DMS 273 treated with DMSO at 0.1 percent for 48 hours (cell line): ENCODE results near the gene BTD.

Experiments used
- DNase-seq: peaks from one replicate; lab custom pipeline; 2025; lab: John Stamatoyannopoulos, UW

The BTD gene

DNA sequence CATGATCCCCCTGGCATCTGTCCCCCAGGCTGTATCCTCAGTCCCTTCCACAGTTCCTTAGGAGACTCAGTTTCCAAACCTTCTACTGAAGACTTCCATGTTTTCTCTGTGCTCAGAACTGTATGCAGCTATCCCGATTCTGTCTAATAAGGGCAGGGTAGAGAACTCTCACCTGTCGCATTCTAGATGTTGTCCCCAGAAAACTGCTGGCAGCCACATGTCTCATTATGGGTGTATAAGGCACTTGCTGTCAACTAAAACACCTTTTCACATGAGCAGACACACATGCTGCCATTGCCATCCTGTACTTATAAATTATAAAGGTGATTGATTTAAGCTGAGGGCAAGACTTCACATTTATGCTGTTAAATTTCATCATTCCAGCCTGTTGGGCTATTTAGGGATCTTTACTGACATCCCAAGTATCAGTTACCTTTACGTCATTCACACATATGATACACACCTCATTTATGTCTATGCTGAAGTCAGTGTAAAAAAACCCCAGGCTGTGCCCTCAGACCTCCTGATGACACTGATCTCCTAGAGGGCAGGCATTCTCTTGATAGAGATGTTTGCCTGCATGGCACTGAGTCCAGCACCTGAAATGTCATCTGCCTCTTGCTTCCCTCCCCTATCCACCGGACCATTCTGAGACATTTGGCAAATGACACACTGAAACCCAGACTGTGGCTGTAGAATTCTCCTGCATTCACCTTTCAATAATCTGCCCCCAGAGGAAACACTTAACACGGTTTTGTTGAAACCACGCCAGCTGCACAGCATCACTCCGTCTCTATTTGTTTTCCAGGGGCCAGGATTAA, 35.8 kb downstream of the BTD start:
- no peak for DNase-seq

DNA sequence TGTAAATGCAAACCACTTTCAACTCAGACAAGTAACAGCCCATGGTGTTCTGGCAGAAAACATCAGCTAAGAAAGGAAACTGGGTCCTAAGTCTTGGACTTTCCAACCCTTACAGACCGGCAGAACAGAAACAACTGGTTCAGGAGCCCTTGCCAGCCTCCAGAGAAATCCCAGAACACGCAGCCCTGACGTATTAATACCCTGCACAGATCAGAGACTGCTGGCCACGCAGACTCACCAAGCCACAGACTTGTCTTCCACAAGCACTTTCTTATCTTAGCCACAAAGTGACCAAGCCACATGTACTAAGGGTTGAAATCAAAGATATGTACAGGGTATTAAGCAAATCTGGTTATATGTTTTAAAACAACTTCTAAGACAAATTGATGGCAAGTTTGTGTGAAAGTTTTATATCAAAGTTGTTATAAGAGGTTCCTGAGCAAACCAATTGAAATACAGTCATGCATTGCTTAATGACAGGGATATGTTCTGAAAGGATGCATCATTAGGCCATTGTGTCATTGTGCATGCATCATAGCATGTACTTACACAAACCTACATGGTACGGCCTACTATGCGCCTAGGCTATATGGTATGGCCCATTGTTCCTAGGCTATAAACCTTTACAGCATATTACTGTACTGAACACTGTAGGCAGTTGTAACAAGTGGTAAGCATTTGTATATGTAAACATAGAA, 36.8 kb downstream of the BTD start:
- no peak for DNase-seq

DNA sequence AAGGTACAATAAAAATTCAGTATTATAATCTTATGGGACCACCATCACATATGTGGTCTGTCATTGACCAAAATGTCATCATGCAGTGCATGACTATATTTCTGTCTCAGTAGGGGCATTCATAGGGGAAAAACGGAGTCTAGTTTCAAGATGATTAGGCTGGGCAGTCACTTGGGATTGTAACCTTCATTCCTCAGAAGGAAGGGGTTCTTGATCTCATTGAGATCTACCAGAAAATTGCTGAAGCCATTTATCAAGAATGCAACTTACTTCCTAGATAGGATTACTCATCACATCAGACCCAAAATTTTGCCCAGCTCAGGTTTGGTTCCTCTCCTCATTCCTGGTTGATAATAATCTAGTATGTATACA, 37.3 kb downstream of the BTD start:
- DNase-seq, result no peak

DNA sequence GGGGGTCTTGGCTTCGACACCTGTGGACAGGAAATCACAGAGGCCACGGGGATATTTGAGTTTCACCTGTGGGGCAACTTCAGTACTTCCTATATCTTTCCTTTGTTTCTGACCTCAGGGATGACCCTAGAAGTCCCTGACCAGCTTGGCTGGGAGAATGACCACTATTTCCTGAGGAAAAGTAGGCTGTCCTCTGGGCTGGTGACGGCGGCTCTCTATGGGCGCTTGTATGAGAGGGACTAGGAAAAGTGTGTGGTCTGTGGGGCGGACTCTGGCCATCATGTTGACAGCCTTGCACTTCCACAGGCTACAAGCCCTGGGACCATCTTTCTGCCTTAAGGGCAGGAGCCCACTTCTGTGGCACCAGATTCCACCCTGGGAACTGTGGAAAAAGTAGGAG, 43.7 kb downstream of the BTD start:
- no peak for DNase-seq

DNA sequence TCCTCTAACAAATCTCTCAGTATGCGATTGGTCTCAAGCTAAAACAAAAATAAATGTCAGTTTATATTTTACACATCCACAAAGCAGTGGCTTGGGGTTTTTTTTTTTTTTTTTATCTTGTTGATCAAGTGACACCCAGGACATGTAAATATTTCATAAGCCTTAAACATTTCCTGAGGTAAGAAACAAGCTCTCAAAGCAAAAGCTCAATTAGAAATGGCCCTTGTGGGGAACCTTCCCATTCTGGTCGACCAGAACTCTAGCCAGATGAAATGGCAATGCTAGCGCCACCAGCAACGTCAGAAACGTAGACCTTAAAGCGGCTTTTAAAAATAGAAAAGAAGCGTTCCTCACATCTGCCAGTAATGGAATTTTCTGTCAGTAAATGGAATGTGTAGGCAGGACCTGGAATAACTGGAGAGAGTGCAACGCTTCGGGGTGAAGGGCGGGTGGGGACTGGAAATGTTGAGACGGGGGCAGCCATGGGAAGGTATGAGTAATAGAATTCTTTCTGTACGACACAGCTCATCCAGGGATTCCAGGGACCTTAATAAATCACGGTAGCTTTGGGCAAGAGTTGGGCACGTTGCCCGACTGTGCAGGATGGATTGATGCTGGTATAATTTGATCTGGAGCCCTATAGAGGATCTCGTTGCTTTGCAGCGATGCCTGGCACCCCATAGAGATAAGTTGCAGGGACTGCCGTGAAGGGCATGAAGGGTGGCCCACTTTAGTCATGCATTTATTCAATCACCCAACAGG, 44.4 kb downstream of the BTD start:
- DNase-seq, result no peak

DNA sequence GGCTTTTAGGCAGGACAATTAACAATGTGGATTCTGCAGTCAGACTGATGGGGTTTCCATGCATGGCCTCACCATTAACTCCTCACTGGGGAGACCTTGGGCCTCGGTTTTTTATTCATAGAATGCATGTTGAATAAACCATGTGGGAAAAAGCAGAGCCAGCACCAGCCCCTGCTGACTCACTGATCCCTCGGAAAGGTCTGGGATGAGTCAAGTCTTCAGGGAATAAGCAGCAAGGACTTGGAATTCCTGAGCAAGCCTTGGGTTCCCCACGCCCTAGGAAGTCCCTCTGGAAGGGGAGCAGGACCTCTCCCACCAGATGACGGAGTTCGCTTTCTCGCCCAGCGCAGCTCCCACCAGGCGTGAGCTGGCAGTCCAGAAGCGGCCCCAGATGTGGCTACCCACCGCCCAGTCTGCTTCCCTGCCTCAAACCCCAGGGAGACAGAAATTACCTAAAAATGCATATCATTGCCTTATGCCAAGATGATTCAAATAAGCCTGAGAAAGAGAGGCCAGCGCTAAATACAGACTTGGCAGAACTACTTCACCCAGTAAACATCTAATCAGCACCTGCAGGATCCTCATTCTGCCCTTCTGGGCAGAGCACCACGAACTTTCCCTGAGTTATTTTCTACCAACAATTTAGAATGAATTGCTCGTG, 45.4 kb downstream of the BTD start:
- no peak for DNase-seq

DNA sequence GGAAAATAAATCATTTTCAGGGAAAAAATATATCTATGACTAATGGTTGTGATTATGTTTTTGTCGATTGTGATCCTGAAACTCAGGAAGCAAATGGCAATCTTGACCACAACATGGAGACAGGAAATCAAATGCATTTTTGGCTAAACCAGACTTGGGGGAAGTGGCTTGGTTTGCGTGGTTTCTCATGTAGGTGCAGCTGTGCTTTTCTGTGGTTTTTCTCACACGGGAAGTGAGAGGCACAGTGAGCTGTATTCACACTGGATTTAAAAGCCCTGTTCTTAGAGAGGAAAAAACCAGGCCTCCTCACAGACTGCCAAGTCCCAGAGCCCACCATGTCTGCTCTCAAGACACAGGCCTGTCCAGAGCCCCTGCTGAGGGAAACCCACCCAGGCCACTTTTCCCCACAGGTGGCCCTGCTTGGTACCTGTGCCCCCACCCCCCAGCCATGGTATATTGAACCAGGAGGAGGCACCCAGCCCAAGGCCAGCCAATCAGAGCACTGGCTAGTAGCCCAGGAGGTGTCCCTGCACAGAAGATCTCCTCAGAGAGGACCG, 46.1 kb downstream of the BTD start:
- DNase-seq, result no peak

DNA sequence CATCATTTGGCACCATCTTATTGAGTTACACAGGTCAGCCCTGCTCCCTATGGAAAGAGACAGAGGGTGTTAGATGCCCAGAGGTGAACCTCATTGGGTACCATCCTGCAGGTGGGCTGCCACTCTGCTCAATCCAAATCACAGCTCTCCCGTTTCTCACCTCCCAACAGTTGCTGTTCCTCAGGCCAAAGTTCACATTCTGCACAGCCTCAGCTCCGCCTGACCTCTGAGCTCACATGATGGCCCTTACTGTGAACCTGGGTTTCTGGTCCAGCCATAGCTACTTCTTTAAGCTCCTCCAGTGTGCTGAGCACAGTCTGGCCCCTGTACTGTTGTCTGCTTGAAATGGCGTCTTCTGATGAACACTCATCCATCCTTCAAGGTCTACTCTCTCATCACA, 47.8 kb downstream of the BTD start:
- DNase-seq, result no peak

DNA sequence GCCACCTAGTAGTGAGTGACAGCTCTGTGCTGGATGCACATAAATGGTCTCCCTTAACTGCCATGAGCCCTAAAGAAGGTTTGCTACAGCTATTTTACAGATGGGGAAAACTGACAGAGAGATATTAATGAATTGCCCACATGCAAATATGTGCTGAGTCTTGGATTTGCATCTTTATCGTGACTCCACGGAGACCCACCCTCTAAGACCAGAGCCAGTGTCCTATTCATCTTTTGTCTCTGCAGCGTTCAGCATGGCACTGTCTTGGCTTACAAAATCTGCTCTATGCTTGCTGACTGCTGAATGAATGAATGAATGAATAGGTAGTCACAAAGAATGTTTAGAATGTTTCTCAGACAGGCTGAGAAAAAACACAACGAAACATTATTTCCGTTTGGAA, 48.3 kb downstream of the BTD start:
- no peak for DNase-seq

DNA sequence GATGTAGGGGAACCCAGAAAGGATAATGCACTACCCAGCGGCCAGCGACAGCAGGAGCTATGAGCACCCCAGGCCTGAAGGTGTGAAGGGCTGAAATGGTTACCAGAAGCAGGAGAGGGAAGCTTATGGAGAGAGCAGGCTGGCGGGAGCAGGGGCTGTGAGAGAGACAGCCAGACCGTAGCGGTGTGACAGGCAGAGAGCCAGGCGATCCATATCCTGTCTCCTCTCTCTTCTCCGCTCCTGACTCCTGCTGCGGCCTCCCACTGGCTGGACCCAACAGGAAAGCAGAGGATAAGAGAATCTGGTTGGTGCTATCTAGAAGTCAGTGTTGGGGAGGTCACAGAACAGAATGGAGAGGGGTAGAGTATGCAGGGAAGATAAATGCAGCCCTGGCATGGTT, 49.9 kb downstream of the BTD start:
- no peak for DNase-seq

DNA sequence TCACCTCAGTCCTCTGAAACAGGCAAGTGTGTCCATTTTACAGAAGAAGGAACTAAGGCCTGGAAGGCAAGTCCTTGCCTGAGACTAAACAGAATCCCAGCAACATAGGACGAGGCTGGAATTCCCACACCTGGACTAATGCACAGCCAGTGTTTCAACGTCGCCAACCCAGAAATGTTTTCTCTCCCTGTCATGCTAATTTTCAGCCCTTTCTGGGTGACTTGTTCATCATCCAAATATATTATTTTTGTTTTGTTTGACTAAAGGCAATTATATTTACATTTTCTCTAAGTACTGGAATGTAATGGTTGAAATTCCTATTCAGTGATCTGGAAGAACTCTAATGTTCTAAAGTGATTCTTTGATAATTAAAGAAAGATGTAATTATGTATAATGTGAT, 51.8 kb downstream of the BTD start:
- DNase-seq, result no peak

DNA sequence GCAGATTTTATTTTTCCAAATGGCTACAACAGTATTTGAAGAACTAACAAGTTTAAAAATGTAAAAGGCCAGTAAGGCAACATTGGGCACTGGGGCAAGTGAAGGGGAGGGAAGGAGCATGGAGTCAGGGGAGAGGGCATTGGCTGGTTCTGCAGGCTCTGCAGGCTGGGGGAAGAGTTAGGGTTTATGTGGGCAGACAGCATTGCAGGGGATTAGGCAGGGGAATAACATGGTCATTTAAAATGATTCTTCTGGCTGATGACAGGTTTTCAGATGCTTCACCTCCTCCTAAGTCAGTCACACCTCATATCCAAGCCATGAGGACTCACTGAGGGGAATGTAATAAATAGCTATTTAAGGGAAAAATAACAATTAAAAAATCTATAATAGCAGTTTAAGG, 52.6 kb downstream of the BTD start:
- DNase-seq, result no peak

DNA sequence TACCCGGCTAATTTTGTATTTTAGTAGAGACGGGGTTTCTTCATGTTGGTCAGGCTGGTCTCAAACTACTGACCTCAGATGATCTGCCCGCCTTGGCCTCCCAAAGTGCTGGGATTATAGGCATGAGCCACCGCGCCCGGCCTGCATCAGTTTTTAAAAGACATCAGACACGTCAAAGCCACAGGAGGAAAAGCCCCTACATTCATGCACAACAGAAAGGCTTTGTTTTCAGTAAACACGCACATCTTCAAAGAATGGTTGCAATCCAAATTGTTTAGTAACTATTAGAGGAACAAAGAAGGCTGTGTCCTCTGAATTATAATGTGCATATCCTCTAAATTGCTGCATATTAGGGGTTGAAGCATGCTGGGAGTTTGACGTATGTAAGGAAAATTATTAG, 53.3 kb downstream of the BTD start:
- no peak for DNase-seq

DNA sequence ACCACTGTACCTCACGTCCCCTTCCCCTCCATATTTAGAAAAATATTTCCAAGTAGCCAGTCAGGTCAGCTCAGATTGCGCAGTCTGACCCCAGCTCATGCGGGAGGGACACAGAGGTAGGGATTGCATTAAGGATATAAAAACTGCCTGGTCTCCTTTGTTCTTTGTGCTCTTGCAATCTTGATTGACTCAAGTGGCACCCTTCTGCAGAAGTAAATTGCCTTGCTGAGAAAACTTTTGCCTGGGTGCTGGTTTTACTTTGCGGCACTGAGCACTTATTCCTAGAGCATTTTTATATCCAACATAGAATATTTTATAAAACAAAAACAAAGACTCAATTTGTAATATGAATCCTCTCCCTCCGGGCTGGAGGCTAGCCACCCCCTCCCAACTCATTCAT, 54.8 kb downstream of the BTD start:
- DNase-seq, result no peak

DNA sequence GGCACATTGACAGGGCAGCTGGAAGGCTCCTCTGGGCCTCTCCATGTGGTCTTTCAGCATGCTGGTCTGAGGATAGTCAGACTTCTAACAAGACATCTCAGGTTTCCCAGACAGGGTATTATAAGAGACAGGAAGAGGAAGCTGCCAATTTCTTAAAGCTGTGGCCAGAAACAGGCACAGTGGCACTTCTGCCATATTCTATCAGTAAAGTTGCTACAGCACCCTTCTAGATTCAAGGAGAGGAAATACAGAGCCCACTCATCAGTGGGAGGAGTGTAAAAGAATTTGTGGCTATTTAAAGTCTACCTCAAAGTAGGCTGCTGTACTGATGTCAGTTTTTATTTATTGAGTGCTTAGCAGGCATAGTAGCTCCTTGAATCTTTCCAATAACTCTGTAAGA, 55.5 kb downstream of the BTD start:
- DNase-seq, result no peak

DNA sequence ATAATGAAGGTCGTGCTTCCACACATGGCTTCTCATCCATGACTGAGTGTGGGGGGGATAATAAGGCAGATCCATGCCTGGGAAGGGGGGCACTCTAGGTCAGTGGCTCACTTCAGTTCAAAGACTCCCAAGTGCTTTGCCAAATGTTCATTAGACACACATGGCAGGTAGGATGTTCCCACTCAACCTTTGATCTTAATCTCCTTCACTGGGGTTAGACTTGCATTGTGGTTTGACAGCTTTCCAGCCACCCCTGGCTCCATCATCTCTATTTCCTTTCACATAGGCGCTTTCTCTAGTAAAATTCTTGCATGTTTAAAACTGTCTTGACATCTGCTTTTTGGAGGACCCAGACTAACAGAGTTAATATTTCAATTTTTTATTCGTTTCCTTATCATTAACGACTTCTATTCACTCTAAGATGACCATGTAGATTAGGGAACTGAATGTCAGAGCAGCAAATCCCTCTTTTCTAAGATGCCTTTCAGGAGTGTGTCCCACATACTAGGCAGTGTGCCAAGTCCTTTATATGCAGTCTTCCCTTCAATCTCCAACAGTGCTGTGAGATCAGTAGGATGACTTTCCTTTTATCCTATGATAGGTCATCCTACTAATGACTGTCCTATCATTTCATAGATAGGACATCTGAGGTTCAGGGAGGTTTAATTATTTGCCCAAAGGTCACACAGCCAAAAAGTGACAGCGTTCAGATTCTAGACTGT, 57.9 kb downstream of the BTD start:
- DNase-seq, result no peak

DNA sequence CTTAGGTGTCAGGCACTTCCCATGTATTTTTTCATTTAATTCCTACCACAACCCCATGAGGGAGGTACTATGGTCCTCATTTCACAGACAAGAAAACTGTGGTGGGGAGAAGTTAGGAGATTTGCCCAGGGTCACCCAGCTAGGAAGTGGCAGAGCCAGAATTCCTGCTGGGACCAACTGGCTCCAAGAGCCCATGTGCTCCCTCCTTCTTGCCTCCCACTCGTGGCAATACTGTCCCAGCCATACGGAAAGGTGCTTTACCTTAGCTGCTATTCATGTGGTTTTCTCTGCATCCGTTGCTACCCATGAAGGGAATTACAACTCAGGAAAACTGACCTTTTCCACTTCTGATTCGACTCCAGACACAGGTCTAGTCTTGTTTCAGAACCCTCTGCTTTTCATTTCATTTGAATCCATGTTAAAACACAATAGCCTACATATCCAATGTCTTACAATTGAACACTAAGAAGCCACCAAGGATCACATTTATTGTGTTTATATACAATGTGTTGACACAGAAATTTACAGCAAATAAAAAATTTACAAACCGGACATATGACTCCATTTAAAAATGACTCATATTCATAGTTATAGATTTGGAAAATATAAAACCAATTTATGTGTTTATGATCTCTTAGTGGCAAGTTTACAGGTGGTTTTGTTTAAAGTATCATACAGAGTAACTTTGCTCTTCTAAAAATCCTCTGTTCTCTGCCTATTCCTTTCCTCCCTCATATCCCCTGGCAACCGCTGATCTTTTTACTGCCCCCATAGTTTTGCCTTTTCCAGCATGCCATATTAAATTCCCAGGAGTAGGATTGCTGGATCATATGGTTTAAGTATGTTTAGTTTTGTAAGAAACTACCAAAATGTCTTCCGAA, 58.8 kb downstream of the BTD start:
- DNase-seq, result no peak

DNA sequence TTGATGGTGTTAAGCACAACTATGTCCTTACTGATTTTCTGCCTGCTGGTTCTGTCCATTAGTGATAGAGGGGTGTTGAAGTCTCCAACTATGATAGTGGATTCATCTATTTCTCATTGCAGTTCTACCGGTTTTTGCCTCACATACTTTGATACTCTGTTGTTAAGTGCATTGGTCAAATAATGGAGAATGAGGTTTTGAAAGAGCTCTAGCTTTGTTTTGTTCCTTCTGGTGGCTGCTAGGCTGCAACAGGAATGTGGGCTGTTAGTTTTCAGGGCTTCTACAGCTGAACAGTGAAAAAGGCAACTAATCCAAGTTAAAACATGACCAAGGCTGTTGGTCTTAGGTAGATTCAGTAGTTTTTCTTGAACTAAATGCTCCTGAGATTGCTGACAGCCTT, 62.6 kb downstream of the BTD start:
- no peak for DNase-seq

DNA sequence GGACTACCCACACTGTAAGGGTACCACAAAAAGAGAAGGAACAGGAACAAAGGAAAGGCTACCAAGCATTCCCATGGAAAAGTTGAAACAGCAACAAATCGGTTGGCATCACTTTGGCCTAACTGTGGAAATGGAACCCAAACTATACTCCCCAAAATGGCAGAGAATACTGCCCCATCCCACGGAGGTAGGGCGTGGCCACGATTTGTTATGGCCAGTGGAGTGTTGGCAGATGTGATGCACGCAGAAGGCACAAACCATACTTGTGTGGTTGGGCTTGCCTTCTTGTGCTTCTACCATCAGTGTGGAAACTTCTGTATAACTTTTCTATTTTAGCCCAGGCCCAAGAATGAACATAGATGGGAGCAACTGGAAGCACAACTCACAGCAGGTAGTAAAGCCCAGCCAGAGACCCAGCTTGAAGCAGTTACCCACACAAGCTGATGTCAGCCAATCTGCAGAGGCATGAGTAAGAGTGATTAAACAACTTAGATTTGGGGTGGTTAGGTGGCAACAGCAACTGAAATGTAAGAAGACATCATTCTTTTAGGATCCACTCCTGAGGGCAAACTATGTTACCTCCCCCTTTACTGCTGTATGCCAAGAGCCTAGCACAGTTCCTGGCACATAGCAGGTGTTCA, 64.1 kb downstream of the BTD start:
- no peak for DNase-seq

DNA sequence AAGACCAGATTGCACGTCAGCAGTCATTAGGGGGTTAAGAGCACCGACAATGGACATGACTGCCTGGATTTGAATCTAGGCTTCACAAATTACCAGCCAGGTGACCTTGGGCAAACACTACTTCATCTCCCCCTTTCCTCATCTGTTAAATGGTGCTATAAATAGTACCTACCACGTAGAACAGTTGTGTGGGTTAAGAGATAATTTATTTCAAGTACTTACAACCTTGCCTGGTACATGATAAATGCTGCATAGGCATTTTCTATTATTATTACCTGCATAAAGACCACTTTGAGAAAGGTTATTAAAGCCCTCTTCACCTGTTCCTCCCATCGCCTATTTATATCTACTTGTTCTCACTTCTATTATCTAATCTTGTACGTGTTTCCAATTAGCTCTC, 64.7 kb downstream of the BTD start:
- no peak for DNase-seq
